ENCODE results near the gene PHF21A. TPM values are rescaled to one million over a fixed set of nuclear protein-coding genes. Genes with fewer than 3 reads are reported as not detected.

The PHF21A gene
- total and polyA plus RNA-seq, 2 of the 8 experiments (the other 6 are each of a cell fraction or from before 2014, with no cell fraction given), result 17.6 to 40.3 TPM

DNA sequence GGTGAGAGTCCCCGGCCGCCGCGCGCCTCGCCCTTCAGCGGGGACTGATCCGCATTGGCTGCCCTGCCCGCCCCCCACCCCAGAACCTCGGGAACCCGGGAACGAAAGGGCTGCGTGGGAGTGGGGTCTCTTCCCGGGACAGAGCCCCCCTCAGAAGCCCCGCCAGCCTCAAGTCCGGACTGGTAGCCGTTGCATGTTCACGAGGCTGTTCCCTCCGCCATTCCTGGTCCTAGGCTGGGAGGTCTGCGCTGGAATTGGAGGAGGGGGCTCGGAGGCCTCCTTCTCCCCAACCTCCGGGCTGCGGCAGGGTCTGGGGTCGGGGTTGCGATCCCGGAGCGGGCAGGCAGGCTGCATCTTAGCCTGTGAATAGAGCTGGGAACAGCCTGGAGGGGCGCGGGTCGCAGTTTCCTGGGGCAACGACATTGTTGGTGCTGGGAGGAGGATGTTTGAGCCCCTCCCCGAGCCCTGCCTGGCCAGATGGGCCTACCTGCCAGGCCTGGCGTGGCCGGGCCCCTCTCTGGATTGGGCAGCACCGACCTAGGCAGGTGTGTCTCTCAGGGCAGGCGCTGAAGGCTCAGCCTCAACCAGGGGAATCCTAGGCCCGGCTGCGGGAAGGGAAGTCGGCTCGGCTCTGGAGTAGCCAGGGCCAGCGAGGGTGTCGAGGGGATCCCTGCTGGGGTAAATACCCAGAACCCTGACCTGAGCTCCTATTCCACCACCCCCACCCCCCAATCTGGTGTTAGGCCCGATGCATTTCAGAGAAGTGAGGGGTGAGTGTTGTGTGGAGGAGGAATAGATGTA is 235.1 kb downstream of the PHF21A start:
- Histone ChIP-seq H2BK120ac (replicated peaks; ENCODE audit: low read depth, low read length) (no peak overlapping the region), H3K27me3 (replicated peaks in 1 of 4; ENCODE audit: control insufficient read depth in 3 of 4, extremely low read depth in 1 of 4, insufficient read depth in 3 of 4, low read length in 3 of 4) (no peaks in the 10 kb centered on the region; a peak in 2 of 7 replicates), H2AFZ (ENCODE audit: low read length) (no peak overlapping the region; the same call in 1 of the 2 replicates), H3K14ac (ENCODE audit: insufficient read length) (no peak overlapping the region), H3K23ac (ENCODE audit: insufficient read length) (no peak overlapping the region), H2BK20ac (ENCODE audit: low read length) (no peak overlapping the region), H3K79me2 (ENCODE audit: control insufficient read depth in 1 of 2, insufficient read depth in 2 of 2, low read length in 2 of 2) (no peaks in the 10 kb centered on the region; a peak in 1 of 4 replicates), H4K8ac (ENCODE audit: extremely low read depth, insufficient read depth, low read length) (peak overlapping the region; percentile 36), H3K23me2 (ENCODE audit: low read depth, low read length) (peaks cover 8% of the 10 kb centered on the region; the same call in 1 of the 2 replicates), H4K91ac (replicated peaks; ENCODE audit: insufficient read length, low read length) (no peak overlapping the region), H3K9ac (replicated peaks in 1 of 4; ENCODE audit: extremely low read depth in 1 of 4, low read depth in 3 of 4, low read length in 3 of 4) (peak overlapping the region in 3 of 4 experiments; percentile 39 to 69 (median 42); a peak in 5 of 7 replicates), H2BK15ac (ENCODE audit: low read length) (no peak overlapping the region), H3K56ac (replicated peaks; ENCODE audit: insufficient read length, low read depth, low read length) (peak overlapping the region; percentile 22), H3K18ac (ENCODE audit: extremely low read depth, low read length) (peak overlapping the region; percentile 32; the same call in 1 of the 2 replicates), H2BK12ac (ENCODE audit: low read depth, low read length) (no peak overlapping the region), H3K9me3 (ENCODE audit: insufficient read depth in 2 of 2, low read depth in 1 of 2, low read length in 1 of 2) (no peaks in the 10 kb centered on the region), H2AK5ac (ENCODE audit: low read depth, low read length) (no peak overlapping the region), H3K4ac (replicated peaks; ENCODE audit: insufficient read length, low read depth, low read length) (no peak overlapping the region), H3K36me3 (ENCODE audit: control insufficient read depth in 2 of 4, insufficient read depth in 4 of 4, low read length in 3 of 4) (no peaks in the 10 kb centered on the region), H2BK5ac (ENCODE audit: low read depth, low read length) (no peak overlapping the region), H3K27ac (ENCODE audit: low read depth, low read length) (no peak overlapping the region), H4K20me1 (replicated peaks in 1 of 2; ENCODE audit: control insufficient read depth in 1 of 2, insufficient read depth in 2 of 2, low read length in 2 of 2) (peaks cover 0 to 11% of the 10 kb centered on the region in 2 experiments), H3K4me3 (ENCODE audit: extremely low read depth in 1 of 4, insufficient read depth in 2 of 4, low read depth in 3 of 4, low read length in 4 of 4) (peak overlapping the region; percentile 58 to 83 (median 71)), H4K5ac (ENCODE audit: insufficient read length, low read depth, low read length) (peak overlapping the region; percentile 22), H3K4me2 (ENCODE audit: insufficient read depth in 1 of 2, low read depth in 2 of 2, low read length in 2 of 2) (peak overlapping the region; percentile 75 to 80), H3K79me1 (ENCODE audit: low read depth, low read length) (no peaks in the 10 kb centered on the region; the same call in 1 of the 2 replicates), H3K4me1 (replicated peaks in 1 of 4; ENCODE audit: control insufficient read depth in 3 of 4, insufficient read depth in 4 of 4, low read length in 3 of 4) (peaks cover 0 to 10% (median 5%) of the 10 kb centered on the region in 4 experiments; a peak in 5 of 7 replicates)
- DNase-seq (ENCODE audit: low read depth in 1 of 2, low spot score in 2 of 2) (peak; percentile 23 to 80), FAIRE-seq (no peak)
- 6% methylated on average over 42 of the region's 43 CpGs; no CpG with 5 or more reads in 1 of the 2 experiments for WGBS, 2 experiments (ENCODE audit: extremely low coverage in 1 of 2, insufficient coverage in 1 of 2, insufficient read length in 1 of 2, insufficient replicate concordance in 2 of 2, low coverage in 1 of 2, low lambda C conversion rate in 2 of 2, missing lambda C conversion rate in 1 of 2)
- ChIA-PET CTCF (ENCODE audit: partially characterized antibody) (interaction anchor here (0.6 to 5.7 kb wide), 6 partner anchors 9 to 105 kb away, joined by 3 to 32 read pairs (median 4); no protein-coding TSS in a partner anchor), POLR2A (ENCODE audit: partially characterized antibody) (interaction anchor here (0.8 to 3.2 kb wide), 10 partner anchors 9 to 409 kb away, joined by 3 to 14 read pairs (median 4); partner anchors contain the start of gene LARGE2)
- TF ChIP-seq TAF7 (optimal IDR thresholded peaks at IDR 0.05; ENCODE audit: borderline replicate concordance, low read depth, low read length) (peak; percentile 3), SIX5 (IDR thresholded peaks at IDR 0.05; ENCODE audit: low read depth, low read length) (no peak), EGR1 (IDR thresholded peaks at IDR 0.05; ENCODE audit: borderline replicate concordance, low read depth, low read length) (no peak), JUND (IDR thresholded peaks at IDR 0.05; ENCODE audit: low read length) (no peak), BRCA1 (IDR thresholded peaks at IDR 0.05; ENCODE audit: low read depth, low read length) (no peak), TAF1 (IDR thresholded peaks at IDR 0.05; ENCODE audit: low read depth, low read length) (0 out of 2 replicates have a peak, but pooled peaks have one; percentile 20), KDM4A (IDR thresholded peaks at IDR 0.05; ENCODE audit: low read depth, low read length, severe bottlenecking) (peak; percentile 81)
- TF ChIP-seq, protein P1, sequence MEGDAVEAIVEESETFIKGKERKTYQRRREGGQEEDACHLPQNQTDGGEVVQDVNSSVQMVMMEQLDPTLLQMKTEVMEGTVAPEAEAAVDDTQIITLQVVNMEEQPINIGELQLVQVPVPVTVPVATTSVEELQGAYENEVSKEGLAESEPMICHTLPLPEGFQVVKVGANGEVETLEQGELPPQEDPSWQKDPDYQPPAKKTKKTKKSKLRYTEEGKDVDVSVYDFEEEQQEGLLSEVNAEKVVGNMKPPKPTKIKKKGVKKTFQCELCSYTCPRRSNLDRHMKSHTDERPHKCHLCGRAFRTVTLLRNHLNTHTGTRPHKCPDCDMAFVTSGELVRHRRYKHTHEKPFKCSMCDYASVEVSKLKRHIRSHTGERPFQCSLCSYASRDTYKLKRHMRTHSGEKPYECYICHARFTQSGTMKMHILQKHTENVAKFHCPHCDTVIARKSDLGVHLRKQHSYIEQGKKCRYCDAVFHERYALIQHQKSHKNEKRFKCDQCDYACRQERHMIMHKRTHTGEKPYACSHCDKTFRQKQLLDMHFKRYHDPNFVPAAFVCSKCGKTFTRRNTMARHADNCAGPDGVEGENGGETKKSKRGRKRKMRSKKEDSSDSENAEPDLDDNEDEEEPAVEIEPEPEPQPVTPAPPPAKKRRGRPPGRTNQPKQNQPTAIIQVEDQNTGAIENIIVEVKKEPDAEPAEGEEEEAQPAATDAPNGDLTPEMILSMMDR (IDR thresholded peaks at IDR 0.05; ENCODE audit: control extremely low read depth in 1 of 3, insufficient read depth in 1 of 3, low read depth in 1 of 3, low read length in 3 of 3), result no peak
